ENCODE results near the gene AK8.
"Not testable (repeated sequence)": the region's sequence is repeated elsewhere in the genome, so short reads cannot be mapped to it uniquely, and the experiment has no call there.

Gene AK8

GRCh38 chr9:132740526-132741309 lies 137.4 kb downstream of the AK8 start:
- DNase-seq = no peak

GRCh38 chr9:132739710-132740310 lies 138.3 kb downstream of the AK8 start:
- DNase-seq = no peak

GRCh38 chr9:132733260-132733815 lies 144.7 kb downstream of the AK8 start:
- no peak for DNase-seq

GRCh38 chr9:132732326-132733259 lies 145.5 kb downstream of the AK8 start:
- no peak for DNase-seq

GRCh38 chr9:132731230-132731629 lies 146.9 kb downstream of the AK8 start:
- DNase-seq = no peak

- no peak for DNase-seq
Observed at GRCh38 chr9:132730054-132731033, 147.7 kb downstream of the AK8 start.

GRCh38 chr9:132729235-132729890 lies 148.7 kb downstream of the AK8 start:
- DNase-seq = no peak

- no peak for DNase-seq
Observed at GRCh38 chr9:132728497-132728896, 149.6 kb downstream of the AK8 start.

GRCh38 chr9:132728071-132728470 lies 150.0 kb downstream of the AK8 start:
- DNase-seq = no peak

GRCh38 chr9:132726576-132727130 lies 151.4 kb downstream of the AK8 start:
- no peak for DNase-seq

GRCh38 chr9:132725306-132725705 lies 152.8 kb downstream of the AK8 start:
- no peak for DNase-seq

GRCh38 chr9:132723809-132724208 lies 154.3 kb downstream of the AK8 start:
- no peak for DNase-seq

GRCh38 chr9:132722564-132723065 lies 155.5 kb downstream of the AK8 start:
- no peak for DNase-seq

- no peak for DNase-seq
Observed at GRCh38 chr9:132721661-132722060, 156.4 kb downstream of the AK8 start.

GRCh38 chr9:132718381-132718928 lies 159.6 kb downstream of the AK8 start:
- not testable (repeated sequence) for DNase-seq

GRCh38 chr9:132717326-132717945 lies 160.6 kb downstream of the AK8 start:
- DNase-seq = no peak

GRCh38 chr9:132716007-132716406 lies 162.1 kb downstream of the AK8 start:
- no peak for DNase-seq

- no peak for DNase-seq
Observed at GRCh38 chr9:132712753-132713152, 165.3 kb downstream of the AK8 start.

- no peak for DNase-seq
Observed at GRCh38 chr9:132711846-132712245, 166.2 kb downstream of the AK8 start.

GRCh38 chr9:132711152-132711551 lies 166.9 kb downstream of the AK8 start:
- not testable (repeated sequence) for DNase-seq

Measured in NCI-H1436 (cell line).